ENCODE results near the gene KCNG2.

Gene KCNG2

DNA sequence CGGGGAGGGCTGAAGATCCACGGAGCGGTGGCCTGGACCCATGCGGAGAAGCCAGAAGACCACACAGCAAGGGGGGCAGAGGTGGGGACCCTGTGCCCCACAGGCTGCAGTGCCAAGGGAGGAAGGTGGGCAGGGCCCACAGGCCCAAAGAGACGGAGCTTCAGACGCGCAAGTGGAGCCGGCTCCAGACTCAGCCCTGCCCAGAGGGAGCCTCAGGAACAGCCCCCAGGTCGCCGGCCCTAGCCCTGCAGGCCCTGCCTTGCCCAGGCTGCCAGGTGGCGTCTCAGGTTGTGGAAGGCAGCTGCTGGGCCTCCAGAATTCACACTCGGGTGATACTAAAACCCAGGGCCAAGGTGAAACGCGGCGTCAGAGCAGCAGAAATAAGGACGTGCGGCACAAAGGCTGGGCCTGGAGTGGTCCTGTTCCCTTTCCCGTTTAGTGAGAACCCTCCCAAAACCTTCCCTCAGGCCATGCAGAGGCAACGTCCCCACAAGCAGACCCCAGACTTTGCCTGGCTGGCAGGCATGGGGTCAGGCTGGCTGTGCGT, 116.9 kb downstream of the KCNG2 start:
- H3K36me3 ChIP-seq (ENCODE audit: control insufficient read depth in 1 of 2, insufficient read depth in 2 of 2, low read length in 2 of 2) = peaks cover 5 to 52% of the 10 kb centered on the region in 2 donors

DNA sequence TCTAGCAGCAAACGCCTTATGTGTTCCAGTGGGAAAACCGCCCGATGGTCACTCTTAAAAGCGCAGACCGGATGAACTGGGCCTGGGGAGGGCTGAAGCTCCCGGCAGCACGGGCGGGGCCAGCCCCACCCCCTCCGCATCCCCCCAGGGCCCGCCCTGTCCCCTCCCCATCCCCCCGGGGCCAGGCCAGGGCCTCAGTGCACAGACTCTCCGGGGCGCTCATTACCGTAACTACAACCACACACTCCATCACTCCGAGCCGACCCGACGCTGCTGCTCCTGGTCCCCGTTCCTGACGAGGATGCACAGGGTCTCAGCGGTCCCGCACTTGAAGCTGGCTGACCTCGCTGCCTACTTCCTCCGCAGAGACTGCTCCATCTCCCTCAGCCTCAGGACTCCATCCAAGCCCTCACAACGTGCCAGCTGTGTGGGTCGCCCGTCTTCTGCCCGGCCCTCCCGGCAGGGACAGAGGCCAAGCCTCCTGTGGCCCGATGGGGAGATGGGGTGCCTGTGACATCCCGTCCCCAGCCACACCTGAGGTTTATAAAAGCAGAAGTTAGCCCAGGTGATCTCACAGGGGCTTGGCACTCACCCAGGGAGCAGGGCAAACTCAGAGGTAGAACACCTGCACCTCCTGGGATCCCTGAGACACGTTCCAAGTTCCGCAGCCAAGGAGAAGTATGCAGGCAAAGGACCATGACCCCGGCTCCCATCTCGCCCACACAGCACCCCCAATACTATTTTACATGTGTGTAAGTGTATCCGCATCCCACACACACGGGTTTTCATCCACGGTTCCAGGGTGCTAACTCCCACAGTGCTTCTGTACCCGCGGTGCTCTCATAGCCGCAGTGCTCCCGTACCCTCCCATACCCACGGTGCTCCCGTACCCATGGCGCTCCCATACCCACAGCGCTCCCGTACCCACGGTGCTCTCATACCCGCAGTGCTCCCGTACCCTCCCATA, 117.7 kb downstream of the KCNG2 start:
- Histone ChIP-seq H3K9me3 (ENCODE audit: control insufficient read depth in 1 of 2, low read length in 2 of 2) (no peaks in the 10 kb centered on the region), H3K4me3 (ENCODE audit: low read depth in 1 of 2, low read length in 2 of 2) (no peak overlapping the region), H3K27me3 (ENCODE audit: low read depth, low read length) (no peaks in the 10 kb centered on the region), H3K36me3 (ENCODE audit: control insufficient read depth in 1 of 2, insufficient read depth in 2 of 2, low read length in 2 of 2) (peaks cover 5 to 52% of the 10 kb centered on the region in 2 donors), H3K4me1 (ENCODE audit: control insufficient read depth in 1 of 2, insufficient read depth in 2 of 2, low read length in 2 of 2) (no peaks in the 10 kb centered on the region), H3K27ac (ENCODE audit: low read length) (no peak overlapping the region)

More for the DNA sequence above, 116.9 kb downstream of the KCNG2 start:
- Histone ChIP-seq H3K27me3 (ENCODE audit: low read depth, low read length) (no peaks in the 10 kb centered on the region), H3K4me3 (ENCODE audit: low read depth in 1 of 2, low read length in 2 of 2) (no peak overlapping the region), H3K4me1 (ENCODE audit: control insufficient read depth in 1 of 2, insufficient read depth in 2 of 2, low read length in 2 of 2) (no peaks in the 10 kb centered on the region), H3K27ac (ENCODE audit: low read length) (no peak overlapping the region), H3K9me3 (ENCODE audit: control insufficient read depth in 1 of 2, low read length in 2 of 2) (no peaks in the 10 kb centered on the region)

DNA sequence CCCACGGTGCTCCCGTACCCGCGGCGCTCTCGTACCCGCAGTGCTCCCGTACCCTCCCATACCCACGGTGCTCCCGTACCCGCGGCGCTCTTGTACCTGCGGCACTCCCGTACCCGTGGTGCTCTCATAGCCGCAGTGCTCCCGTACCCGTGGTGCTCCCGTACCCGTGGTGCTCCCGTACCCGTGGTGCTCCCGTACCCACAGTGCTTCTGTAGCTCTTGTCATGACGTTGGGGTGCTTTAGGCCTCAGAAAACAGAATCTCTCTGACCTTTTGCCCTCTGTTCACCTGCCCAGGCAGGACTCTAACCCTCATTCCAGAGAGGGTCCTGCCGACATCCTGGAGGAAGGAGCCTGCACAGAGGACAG, 118.4 kb downstream of the KCNG2 start:
- H3K27ac ChIP-seq (ENCODE audit: low read length) = no peak overlapping the region
- no peak overlapping the region for H3K4me3 ChIP-seq (ENCODE audit: low read depth in 1 of 2, low read length in 2 of 2)
- peaks cover 5 to 52% of the 10 kb centered on the region in 2 donors for H3K36me3 ChIP-seq (ENCODE audit: control insufficient read depth in 1 of 2, insufficient read depth in 2 of 2, low read length in 2 of 2)
- no peaks in the 10 kb centered on the region for H3K4me1 ChIP-seq (ENCODE audit: control insufficient read depth in 1 of 2, insufficient read depth in 2 of 2, low read length in 2 of 2)
- no peaks in the 10 kb centered on the region for H3K27me3 ChIP-seq (ENCODE audit: low read depth, low read length)
- H3K9me3 ChIP-seq (ENCODE audit: control insufficient read depth in 1 of 2, low read length in 2 of 2) = no peaks in the 10 kb centered on the region

DNA sequence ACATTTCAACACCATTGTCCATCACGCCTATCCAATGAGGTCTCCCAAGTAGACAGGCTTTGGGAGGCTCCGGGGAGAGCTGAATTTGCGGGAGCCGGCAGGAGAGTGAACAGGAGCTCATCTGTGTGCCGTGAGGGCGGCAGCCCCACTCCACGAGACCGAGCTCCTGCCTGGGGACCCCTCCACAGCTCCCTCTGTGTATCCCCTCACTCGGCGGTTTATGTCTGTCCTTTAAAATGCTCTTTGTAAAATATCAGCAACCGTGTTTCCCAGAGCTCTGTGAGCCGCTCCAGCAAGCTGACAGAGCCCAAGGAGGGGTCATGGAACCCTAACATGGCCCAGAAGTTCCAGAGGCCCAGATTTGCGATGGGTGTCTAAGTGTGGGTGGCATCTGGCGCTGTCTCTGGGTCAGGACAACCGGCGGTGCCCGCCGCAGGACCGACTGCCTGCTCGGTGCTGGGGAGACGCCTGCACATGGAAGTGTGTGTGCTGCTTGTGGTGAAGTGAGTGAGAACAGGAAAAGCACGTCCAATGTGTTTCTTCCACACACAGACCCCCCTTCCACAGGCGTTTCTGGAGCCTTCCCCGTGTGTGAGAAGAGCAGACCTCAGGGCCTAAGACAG, 118.9 kb downstream of the KCNG2 start:
- H3K9me3 ChIP-seq (ENCODE audit: control insufficient read depth in 1 of 2, low read length in 2 of 2) = no peaks in the 10 kb centered on the region
- no peaks in the 10 kb centered on the region for H3K27me3 ChIP-seq (ENCODE audit: low read depth, low read length)
- peaks cover 5 to 52% of the 10 kb centered on the region in 2 donors for H3K36me3 ChIP-seq (ENCODE audit: control insufficient read depth in 1 of 2, insufficient read depth in 2 of 2, low read length in 2 of 2)
- H3K4me3 ChIP-seq (ENCODE audit: low read depth in 1 of 2, low read length in 2 of 2) = no peak overlapping the region
- no peak overlapping the region for H3K27ac ChIP-seq (ENCODE audit: low read length)
- H3K4me1 ChIP-seq (ENCODE audit: control insufficient read depth in 1 of 2, insufficient read depth in 2 of 2, low read length in 2 of 2) = no peaks in the 10 kb centered on the region

DNA sequence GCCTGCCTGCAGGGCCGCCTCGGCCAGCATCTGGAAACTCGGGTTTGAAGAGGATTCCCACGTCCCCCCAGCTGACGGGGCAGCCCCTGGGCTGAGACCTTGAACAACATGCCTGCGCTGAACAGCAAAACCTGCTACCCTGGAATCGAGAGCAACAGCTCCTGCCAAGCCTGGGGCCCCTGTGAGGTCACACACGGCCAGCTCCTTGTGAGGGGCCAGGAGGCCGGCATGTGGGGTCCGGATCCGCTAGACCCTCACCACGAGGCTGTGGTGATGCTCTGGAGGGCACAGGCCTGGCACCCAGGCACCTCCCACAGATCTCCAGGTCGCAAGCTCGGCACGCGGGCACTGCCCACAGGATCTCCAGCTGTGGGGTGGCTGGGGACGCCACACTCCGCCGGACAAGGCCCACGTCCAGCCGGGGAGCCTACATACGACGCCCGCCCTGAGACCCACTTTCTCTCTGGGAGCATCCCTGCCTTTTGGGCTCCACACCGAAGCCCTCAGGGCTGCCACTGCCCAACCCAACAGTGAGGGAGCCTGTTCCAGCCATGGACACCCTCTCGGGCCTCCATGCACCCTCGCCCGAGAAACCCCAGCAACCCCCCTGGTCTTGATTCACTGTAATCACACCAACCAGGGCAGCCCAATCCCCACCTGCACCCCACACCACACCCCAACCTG, 119.6 kb downstream of the KCNG2 start:
- H3K4me3 ChIP-seq (ENCODE audit: low read depth in 1 of 2, low read length in 2 of 2) = no peak overlapping the region
- no peaks in the 10 kb centered on the region for H3K9me3 ChIP-seq (ENCODE audit: control insufficient read depth in 1 of 2, low read length in 2 of 2)
- H3K27me3 ChIP-seq (ENCODE audit: low read depth, low read length) = no peaks in the 10 kb centered on the region
- no peak overlapping the region for H3K27ac ChIP-seq (ENCODE audit: low read length)
- peaks cover 5 to 52% of the 10 kb centered on the region in 2 donors for H3K36me3 ChIP-seq (ENCODE audit: control insufficient read depth in 1 of 2, insufficient read depth in 2 of 2, low read length in 2 of 2)
- H3K4me1 ChIP-seq (ENCODE audit: control insufficient read depth in 1 of 2, insufficient read depth in 2 of 2, low read length in 2 of 2) = no peaks in the 10 kb centered on the region

DNA sequence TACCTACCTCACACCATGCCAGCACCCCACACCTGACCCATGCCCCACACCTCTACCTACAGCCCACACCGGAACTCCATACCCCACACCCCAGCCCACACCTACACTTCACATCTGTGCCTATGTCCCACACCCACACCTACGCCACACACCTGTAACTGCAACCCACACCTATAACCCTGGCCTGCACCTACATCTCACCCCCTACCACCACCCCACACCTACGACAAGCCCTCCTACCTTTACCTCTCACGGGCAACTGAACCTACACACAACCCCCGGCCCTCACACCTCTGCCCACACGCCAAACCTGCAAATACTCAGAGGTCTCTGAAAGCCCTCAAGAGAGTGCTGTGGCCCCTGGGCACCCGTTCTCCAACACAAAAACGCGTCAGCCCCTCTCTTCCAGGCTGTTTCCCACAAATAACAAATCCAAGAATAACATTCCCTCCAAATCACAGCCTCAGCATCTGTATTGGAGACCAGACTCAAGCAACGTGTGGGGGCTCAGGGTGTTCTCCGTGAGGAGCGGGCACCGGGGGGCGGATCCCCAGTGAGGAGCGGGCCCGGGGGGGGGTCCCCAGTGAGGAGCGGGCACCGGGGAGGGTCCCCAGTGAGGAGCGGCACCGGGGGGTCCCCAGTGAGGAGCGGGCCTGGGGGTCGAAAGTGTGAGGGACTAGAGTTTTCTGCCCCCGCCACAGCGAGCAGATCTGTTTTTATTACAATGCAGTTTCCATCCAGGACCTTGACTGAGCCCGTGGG, 120.3 kb downstream of the KCNG2 start:
- Histone ChIP-seq H3K36me3 (ENCODE audit: control insufficient read depth in 1 of 2, insufficient read depth in 2 of 2, low read length in 2 of 2) (peaks cover 5 to 46% of the 10 kb centered on the region in 2 donors), H3K27ac (ENCODE audit: low read length) (no peak overlapping the region), H3K4me3 (ENCODE audit: low read depth in 1 of 2, low read length in 2 of 2) (no peak overlapping the region), H3K9me3 (ENCODE audit: control insufficient read depth in 1 of 2, low read length in 2 of 2) (no peaks in the 10 kb centered on the region), H3K27me3 (ENCODE audit: low read depth, low read length) (no peaks in the 10 kb centered on the region), H3K4me1 (ENCODE audit: control insufficient read depth in 1 of 2, insufficient read depth in 2 of 2, low read length in 2 of 2) (no peaks in the 10 kb centered on the region)

DNA sequence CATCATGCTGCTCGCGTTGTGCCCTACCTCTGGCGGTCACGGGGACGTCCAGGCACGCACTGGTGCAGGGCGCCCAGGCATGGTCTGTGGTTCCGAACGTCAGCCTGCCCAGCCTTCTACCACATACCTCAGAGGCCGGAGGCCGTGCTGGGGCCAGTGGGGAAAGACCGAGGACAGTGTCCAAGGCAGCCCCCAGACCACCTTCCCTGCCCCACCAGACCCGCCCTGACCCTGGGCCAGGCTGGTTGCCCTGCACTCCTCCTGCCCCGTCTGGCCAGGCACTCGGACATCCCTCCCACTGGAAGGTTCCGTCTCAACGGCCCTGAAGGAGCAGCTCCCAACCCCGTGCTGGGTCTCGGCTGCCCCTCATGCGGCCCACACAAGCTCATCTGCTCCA, 120.9 kb downstream of the KCNG2 start:
- Histone ChIP-seq H3K27me3 (ENCODE audit: low read depth, low read length) (no peaks in the 10 kb centered on the region), H3K4me1 (ENCODE audit: control insufficient read depth in 1 of 2, insufficient read depth in 2 of 2, low read length in 2 of 2) (no peaks in the 10 kb centered on the region), H3K9me3 (ENCODE audit: control insufficient read depth in 1 of 2, low read length in 2 of 2) (no peaks in the 10 kb centered on the region)

DNA sequence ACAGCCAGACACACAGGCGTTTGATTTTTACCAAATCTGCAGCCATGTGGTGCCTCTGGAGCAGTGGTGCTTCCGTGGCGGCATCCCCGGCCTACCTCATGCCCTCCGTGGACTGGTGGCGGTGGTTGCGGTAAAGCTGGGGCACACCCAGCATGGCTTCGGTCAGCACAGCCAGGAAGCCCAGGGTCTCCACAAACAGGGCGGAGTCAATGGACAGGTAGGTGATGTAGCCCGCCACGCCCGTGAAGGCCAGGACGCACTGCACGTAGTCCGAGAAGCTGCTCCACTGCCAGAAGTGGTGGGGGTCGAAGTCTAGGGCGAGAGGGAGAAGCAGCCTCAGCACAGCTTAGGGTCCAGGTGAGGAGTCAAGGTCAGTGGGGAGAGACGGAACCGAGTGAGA, 121.4 kb downstream of the KCNG2 start:
- Histone ChIP-seq H3K36me3 (ENCODE audit: control insufficient read depth in 1 of 2, insufficient read depth in 2 of 2, low read length in 2 of 2) (peaks cover 5 to 49% of the 10 kb centered on the region in 2 donors), H3K27ac (ENCODE audit: low read length) (no peak overlapping the region), H3K4me1 (ENCODE audit: control insufficient read depth in 1 of 2, insufficient read depth in 2 of 2, low read length in 2 of 2) (peaks cover 0 to under 1% of the 10 kb centered on the region in 2 donors), H3K27me3 (ENCODE audit: low read depth, low read length) (no peaks in the 10 kb centered on the region), H3K4me3 (ENCODE audit: low read depth in 1 of 2, low read length in 2 of 2) (no peak overlapping the region), H3K9me3 (ENCODE audit: control insufficient read depth in 1 of 2, low read length in 2 of 2) (no peaks in the 10 kb centered on the region)

More for the DNA sequence above, 120.9 kb downstream of the KCNG2 start:
- Histone ChIP-seq H3K4me3 (ENCODE audit: low read depth in 1 of 2, low read length in 2 of 2) (no peak overlapping the region), H3K36me3 (ENCODE audit: control insufficient read depth in 1 of 2, insufficient read depth in 2 of 2, low read length in 2 of 2) (peaks cover 5 to 45% of the 10 kb centered on the region in 2 donors), H3K27ac (ENCODE audit: low read length) (no peak overlapping the region)

DNA sequence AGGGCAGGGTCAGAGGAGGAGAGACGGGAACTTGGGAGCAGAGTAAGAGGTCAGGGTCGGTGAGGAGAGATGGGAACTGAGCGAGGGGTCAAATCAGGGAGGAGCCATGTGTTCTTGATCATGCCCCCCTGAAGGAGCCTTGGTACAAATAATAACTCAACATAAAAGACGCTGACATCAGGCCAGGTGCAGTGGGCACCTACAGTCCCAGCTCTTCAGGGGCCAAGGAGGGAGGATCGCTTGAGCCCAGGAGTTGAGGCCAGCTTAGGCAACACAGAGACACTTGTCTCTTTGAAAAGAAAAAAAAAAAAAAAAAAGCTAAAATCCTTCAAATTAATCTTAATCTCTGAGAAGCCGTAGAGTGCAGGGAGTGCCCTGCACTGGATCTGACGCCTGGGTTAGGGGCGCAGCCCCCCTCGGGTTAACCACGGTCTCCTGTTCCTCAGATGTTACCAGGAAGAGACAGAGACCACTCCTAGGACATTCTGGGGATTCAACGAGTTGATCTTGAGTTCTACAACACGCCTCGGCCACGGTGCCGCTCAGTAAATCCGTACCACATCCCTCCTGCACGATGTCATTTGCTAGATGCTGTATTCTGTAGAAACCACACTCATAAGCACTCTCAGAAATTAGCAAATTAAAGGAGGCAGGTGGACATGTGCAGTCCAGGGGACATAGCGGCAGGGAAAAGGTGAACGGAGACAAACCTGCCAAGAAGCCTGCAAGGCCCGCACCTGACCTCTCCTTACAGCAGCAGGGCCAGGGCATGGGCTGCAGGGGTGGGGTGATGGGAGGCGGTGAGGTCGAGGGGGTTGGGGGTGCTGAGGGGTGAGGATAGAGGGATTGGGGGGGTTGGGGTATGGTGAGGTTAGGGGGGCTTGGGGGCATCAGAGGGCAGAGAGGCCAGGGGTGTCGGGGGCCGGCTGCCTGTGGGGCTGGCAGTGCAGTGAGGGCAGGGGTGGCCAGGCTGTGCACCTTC, 124.5 kb downstream of the KCNG2 start:
- peaks cover 0 to 13% of the 10 kb centered on the region in 2 donors for H3K4me1 ChIP-seq (ENCODE audit: control insufficient read depth in 1 of 2, insufficient read depth in 2 of 2, low read length in 2 of 2)
- no peak overlapping the region for H3K4me3 ChIP-seq (ENCODE audit: low read depth in 1 of 2, low read length in 2 of 2)
- H3K36me3 ChIP-seq (ENCODE audit: control insufficient read depth in 1 of 2, insufficient read depth in 2 of 2, low read length in 2 of 2) = peaks cover 5 to 39% of the 10 kb centered on the region in 2 donors
- no peak overlapping the region for H3K27ac ChIP-seq (ENCODE audit: low read length)
- H3K27me3 ChIP-seq (ENCODE audit: low read depth, low read length) = no peaks in the 10 kb centered on the region
- no peaks in the 10 kb centered on the region for H3K9me3 ChIP-seq (ENCODE audit: control insufficient read depth in 1 of 2, low read length in 2 of 2)

DNA sequence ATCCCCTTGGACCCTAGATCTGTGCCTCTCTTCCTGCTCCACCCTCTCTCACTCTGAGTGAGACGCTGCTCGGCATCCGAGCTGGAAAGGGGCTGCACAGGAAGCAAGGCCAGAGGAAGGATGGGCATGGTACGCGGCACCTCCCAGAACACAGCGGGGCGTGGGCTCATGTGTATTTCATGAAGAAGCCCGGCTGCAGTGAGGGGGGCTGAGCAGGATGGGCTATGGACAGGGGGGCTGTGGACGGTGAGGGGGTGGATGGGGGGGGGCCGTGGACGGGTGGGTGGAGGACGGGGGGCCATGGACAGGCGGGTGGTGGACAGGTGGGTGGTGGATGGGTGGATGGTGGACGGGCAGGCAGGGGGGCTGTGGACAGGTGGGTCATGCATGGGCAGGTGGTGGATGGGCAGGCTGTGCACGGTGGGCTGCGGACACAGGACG, 125.3 kb downstream of the KCNG2 start:
- H3K27me3 ChIP-seq (ENCODE audit: low read depth, low read length) = no peaks in the 10 kb centered on the region
- no peaks in the 10 kb centered on the region for H3K9me3 ChIP-seq (ENCODE audit: control insufficient read depth in 1 of 2, low read length in 2 of 2)
- H3K36me3 ChIP-seq (ENCODE audit: control insufficient read depth in 1 of 2, insufficient read depth in 2 of 2, low read length in 2 of 2) = peaks cover 5 to 40% of the 10 kb centered on the region in 2 donors
- no peak overlapping the region for H3K4me3 ChIP-seq (ENCODE audit: low read depth in 1 of 2, low read length in 2 of 2)
- no peak overlapping the region for H3K27ac ChIP-seq (ENCODE audit: low read length)
- peaks cover 0 to 13% of the 10 kb centered on the region in 2 donors for H3K4me1 ChIP-seq (ENCODE audit: control insufficient read depth in 1 of 2, insufficient read depth in 2 of 2, low read length in 2 of 2)

All from muscle layer of duodenum (tissue), 2 donors.